Peyer's patch (tissue), 4 donors: ENCODE measurements around the gene PLCL2.

Experiments
- CTCF ChIP-seq, 6 experiments: fragments of 450-650 bp in 4 of 6; fragments of 200-600 bp in 2 of 6; sonication (generic) in 1 of 6; IDR thresholded peaks; one replicate each; pipeline ENCODE4 v1.5.1; 2017 to 2019; ENCODE audit warnings: antibody characterized with exemption in 6 of 6, mild to moderate bottlenecking in 3 of 6, moderate library complexity in 1 of 6
- POLR2A ChIP-seq, 2 donors: fragments of 450-650 bp; IDR thresholded peaks; one replicate each; pipeline ENCODE4 v1.5.1; 2017; ENCODE audit warnings: antibody characterized with exemption in 2 of 2, mild to moderate bottlenecking in 2 of 2, moderate library complexity in 2 of 2

GRCh38 chr3:17121336-17121735 lies 236.6 kb downstream of the PLCL2 start:
- TF ChIP-seq CTCF (IDR thresholded peaks at IDR 0.05) = no peak
- no peak for TF ChIP-seq POLR2A (IDR thresholded peaks at IDR 0.05)
